ENCODE measurements around the gene HSPE1. TPM values are rescaled to one million over a fixed set of nuclear protein-coding genes. Genes with fewer than 3 reads are reported as not detected.

Gene HSPE1
- total RNA-seq, 1 experiment from 2014 or later: 291 TPM

DNA sequence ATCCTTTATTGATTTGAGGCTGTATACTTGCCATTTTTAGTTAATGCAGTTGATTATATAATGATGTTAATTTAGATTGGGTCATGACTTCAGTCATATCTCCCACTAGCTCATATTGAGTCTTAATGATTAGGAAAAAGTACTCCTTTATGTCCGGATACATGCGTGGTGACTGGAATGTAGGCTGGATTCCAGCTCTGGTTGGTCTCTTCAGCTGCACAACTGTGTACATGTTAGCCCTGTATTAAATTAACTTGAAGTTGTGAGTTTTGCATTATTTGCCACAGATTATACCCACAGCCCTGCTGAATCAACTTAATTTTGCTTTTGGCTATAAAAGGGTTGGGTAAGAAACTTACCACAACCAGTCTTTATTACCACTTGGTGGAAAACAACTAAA, 38.2 kb downstream of the HSPE1 start:
- ATAC-seq (no peak), DNase-seq (ENCODE audit: low read depth, low spot score) (no peak)
- H3K9ac ChIP-seq (ENCODE audit: low read length): no peak overlapping the region
- no peak for TF ChIP-seq YY1 (IDR thresholded peaks at IDR 0.05; ENCODE audit: extremely low read depth, insufficient replicate concordance, low read depth, low read length)
- no peak for TF ChIP-seq CBX3 (IDR thresholded peaks at IDR 0.05; ENCODE audit: low read depth)
- TF ChIP-seq, protein P1, sequence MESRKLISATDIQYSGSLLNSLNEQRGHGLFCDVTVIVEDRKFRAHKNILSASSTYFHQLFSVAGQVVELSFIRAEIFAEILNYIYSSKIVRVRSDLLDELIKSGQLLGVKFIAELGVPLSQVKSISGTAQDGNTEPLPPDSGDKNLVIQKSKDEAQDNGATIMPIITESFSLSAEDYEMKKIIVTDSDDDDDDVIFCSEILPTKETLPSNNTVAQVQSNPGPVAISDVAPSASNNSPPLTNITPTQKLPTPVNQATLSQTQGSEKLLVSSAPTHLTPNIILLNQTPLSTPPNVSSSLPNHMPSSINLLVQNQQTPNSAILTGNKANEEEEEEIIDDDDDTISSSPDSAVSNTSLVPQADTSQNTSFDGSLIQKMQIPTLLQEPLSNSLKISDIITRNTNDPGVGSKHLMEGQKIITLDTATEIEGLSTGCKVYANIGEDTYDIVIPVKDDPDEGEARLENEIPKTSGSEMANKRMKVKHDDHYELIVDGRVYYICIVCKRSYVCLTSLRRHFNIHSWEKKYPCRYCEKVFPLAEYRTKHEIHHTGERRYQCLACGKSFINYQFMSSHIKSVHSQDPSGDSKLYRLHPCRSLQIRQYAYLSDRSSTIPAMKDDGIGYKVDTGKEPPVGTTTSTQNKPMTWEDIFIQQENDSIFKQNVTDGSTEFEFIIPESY (IDR thresholded peaks at IDR 0.05; ENCODE audit: extremely low read depth, insufficient replicate concordance, low read length): no peak
- TF ChIP-seq EGR1 (IDR thresholded peaks at IDR 0.05; ENCODE audit: low read depth): no peak
- no peak for TF ChIP-seq RAD21 (IDR thresholded peaks at IDR 0.05; ENCODE audit: low read depth)
- TF ChIP-seq, protein P2, sequence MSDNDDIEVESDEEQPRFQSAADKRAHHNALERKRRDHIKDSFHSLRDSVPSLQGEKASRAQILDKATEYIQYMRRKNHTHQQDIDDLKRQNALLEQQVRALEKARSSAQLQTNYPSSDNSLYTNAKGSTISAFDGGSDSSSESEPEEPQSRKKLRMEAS (IDR thresholded peaks at IDR 0.05): no peak
- TF ChIP-seq FOSL1 (IDR thresholded peaks at IDR 0.05; ENCODE audit: low read depth): no peak
- TF ChIP-seq CEBPB (IDR thresholded peaks at IDR 0.05; ENCODE audit: low read depth): no peak
- TF ChIP-seq POLR2A (IDR thresholded peaks at IDR 0.05; ENCODE audit: borderline replicate concordance, extremely low read depth, insufficient read depth, insufficient read length): no peak
- TF ChIP-seq ELF1 (IDR thresholded peaks at IDR 0.05; ENCODE audit: borderline replicate concordance, low read depth): no peak
- no peak for TF ChIP-seq SIN3A (IDR thresholded peaks at IDR 0.05; ENCODE audit: low read depth)
- TF ChIP-seq ZFX (IDR thresholded peaks at IDR 0.05): no peak
- TF ChIP-seq POLR2AphosphoS5 (IDR thresholded peaks at IDR 0.05; ENCODE audit: low read depth, low read length): no peak
- no peak for TF ChIP-seq REST (IDR thresholded peaks at IDR 0.05; ENCODE audit: low read depth)
- TF ChIP-seq JUND (IDR thresholded peaks at IDR 0.05): no peak
- TF ChIP-seq, protein P3, sequence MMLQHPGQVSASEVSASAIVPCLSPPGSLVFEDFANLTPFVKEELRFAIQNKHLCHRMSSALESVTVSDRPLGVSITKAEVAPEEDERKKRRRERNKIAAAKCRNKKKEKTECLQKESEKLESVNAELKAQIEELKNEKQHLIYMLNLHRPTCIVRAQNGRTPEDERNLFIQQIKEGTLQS (IDR thresholded peaks at IDR 0.05): no peak
- TF ChIP-seq EZH2 (IDR thresholded peaks at IDR 0.05): no peak
- no peak for TF ChIP-seq ZNF274 (IDR thresholded peaks at IDR 0.05; ENCODE audit: low read depth, low read length)
- TF ChIP-seq SP1 (IDR thresholded peaks at IDR 0.05; ENCODE audit: low read depth): no peak
- TF ChIP-seq, protein P4, sequence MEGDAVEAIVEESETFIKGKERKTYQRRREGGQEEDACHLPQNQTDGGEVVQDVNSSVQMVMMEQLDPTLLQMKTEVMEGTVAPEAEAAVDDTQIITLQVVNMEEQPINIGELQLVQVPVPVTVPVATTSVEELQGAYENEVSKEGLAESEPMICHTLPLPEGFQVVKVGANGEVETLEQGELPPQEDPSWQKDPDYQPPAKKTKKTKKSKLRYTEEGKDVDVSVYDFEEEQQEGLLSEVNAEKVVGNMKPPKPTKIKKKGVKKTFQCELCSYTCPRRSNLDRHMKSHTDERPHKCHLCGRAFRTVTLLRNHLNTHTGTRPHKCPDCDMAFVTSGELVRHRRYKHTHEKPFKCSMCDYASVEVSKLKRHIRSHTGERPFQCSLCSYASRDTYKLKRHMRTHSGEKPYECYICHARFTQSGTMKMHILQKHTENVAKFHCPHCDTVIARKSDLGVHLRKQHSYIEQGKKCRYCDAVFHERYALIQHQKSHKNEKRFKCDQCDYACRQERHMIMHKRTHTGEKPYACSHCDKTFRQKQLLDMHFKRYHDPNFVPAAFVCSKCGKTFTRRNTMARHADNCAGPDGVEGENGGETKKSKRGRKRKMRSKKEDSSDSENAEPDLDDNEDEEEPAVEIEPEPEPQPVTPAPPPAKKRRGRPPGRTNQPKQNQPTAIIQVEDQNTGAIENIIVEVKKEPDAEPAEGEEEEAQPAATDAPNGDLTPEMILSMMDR (IDR thresholded peaks at IDR 0.05 in 2 of 3, conservative IDR thresholded peaks at IDR 0.05 in 1 of 3; ENCODE audit: borderline replicate concordance in 1 of 3, insufficient read depth in 1 of 3, low read depth in 2 of 3, low read length in 2 of 3): no peak
- peaks cover 14% of the 10 kb centered on the region; the same call in 1 of the 2 replicates for H4K20me1 ChIP-seq (ENCODE audit: insufficient read depth)
- H3K27ac ChIP-seq (ENCODE audit: low read depth, low read length): no peak overlapping the region
- no peak overlapping the region for H3K4me2 ChIP-seq (ENCODE audit: low read length)
- no peaks in the 10 kb centered on the region for H3K9me2 ChIP-seq (ENCODE audit: insufficient read depth)
- no peaks in the 10 kb centered on the region for H3K9me3 ChIP-seq (ENCODE audit: control insufficient read depth in 1 of 2, insufficient read depth in 1 of 2, low read depth in 1 of 2, low read length in 2 of 2)
- no peaks in the 10 kb centered on the region; a peak in 1 of 4 replicates for H3K4me1 ChIP-seq (ENCODE audit: control insufficient read depth in 1 of 2, insufficient read depth in 2 of 2, low read length in 2 of 2)
- H2AFZ ChIP-seq (ENCODE audit: low read depth, low read length, poor library complexity, severe bottlenecking): no peak overlapping the region
- ChIA-PET RAD21 (ENCODE audit: low non-redundant PET in 1 of 2, low total read pairs in 2 of 2, uncharacterized antibody in 2 of 2, unreplicated experiment in 2 of 2) (no interaction called here), CTCF (no interaction called here), POLR2A (interaction anchor here (1.2 kb wide), 1 partner anchor 39 kb away, joined by 4 read pairs; the partner anchor contains the start of genes HSPD1 and HSPE1)
- BruUV-seq (replicated peaks): no TSS peak
- H3K27me3 ChIP-seq (ENCODE audit: insufficient read depth, low read length): no peaks in the 10 kb centered on the region
- H3K4me3 ChIP-seq (replicated peaks in 1 of 2; ENCODE audit: low read depth in 1 of 2, low read length in 2 of 2): no peak overlapping the region
- intact Hi-C loops (cut with micrococcal nuclease): no loop called here
- H3K36me3 ChIP-seq (ENCODE audit: control insufficient read depth in 1 of 2, insufficient read depth in 2 of 2, low read length in 2 of 2): peaks cover 19 to 32% of the 10 kb centered on the region in 2 experiments
- peaks cover 76% of the 10 kb centered on the region for H3K79me2 ChIP-seq (ENCODE audit: insufficient read depth, low read length)
